GM18499 (cell line): ENCODE data around the gene SMNDC1.

Experiments
- ATAC-seq: cut with Tn5 transposase; IDR thresholded peaks from one replicate; pipeline ENCODE4 v1.9.1; 2021; ENCODE audit warnings: moderate number of reproducible peaks; ENCODE audit not compliant: insufficient read depth, unreplicated experiment

Gene SMNDC1

GRCh38 chr10:110330675-110331074, 26.0 kb upstream of the SMNDC1 start:
- ATAC-seq = no peak

GRCh38 chr10:110327262-110327914, 22.7 kb upstream of the SMNDC1 start:
- no peak for ATAC-seq

GRCh38 chr10:110326351-110327032, 21.8 kb upstream of the SMNDC1 start:
- no peak for ATAC-seq

GRCh38 chr10:110324805-110325280, 20.1 kb upstream of the SMNDC1 start:
- ATAC-seq = peak; percentile 43

- ATAC-seq = peak; percentile 42
Measured at GRCh38 chr10:110324201-110324804, 19.6 kb upstream of the SMNDC1 start.

GRCh38 chr10:110323503-110323902, 18.8 kb upstream of the SMNDC1 start:
- no peak for ATAC-seq

GRCh38 chr10:110321869-110322620, 17.3 kb upstream of the SMNDC1 start:
- no peak for ATAC-seq

- no peak for ATAC-seq
Measured at GRCh38 chr10:110317866-110318850, 13.4 kb upstream of the SMNDC1 start.

- ATAC-seq = no peak
Measured at GRCh38 chr10:110313674-110314073, 9.0 kb upstream of the SMNDC1 start.

- ATAC-seq = no peak
Measured at GRCh38 chr10:110312206-110312605, 7.5 kb upstream of the SMNDC1 start.

- ATAC-seq = no peak
Measured at GRCh38 chr10:110311357-110311949, 6.7 kb upstream of the SMNDC1 start.

- no peak for ATAC-seq
Measured at GRCh38 chr10:110310741-110311140, 6.0 kb upstream of the SMNDC1 start.

- no peak for ATAC-seq
Measured at GRCh38 chr10:110307805-110308204, 3.1 kb upstream of the SMNDC1 start.

GRCh38 chr10:110306452-110306768, 1.7 kb upstream of the SMNDC1 start:
- no peak for ATAC-seq

GRCh38 chr10:110305767-110306451, 1.2 kb upstream of the SMNDC1 start:
- peak; percentile 36 for ATAC-seq

GRCh38 chr10:110304394-110304779, 333 bp downstream of the SMNDC1 start:
- ATAC-seq = no peak

- no peak for ATAC-seq
Measured at GRCh38 chr10:110303681-110304080, 1.0 kb downstream of the SMNDC1 start.

- no peak for ATAC-seq
Measured at GRCh38 chr10:110300486-110300986, 4.2 kb downstream of the SMNDC1 start.

- no peak for ATAC-seq
Measured at GRCh38 chr10:110296966-110297365, 7.8 kb downstream of the SMNDC1 start.
